Limb (tissue), 2 donors: ENCODE measurements around the gene RGSL1.

Experiments
- DNase-seq, 2 donors: peaks; one replicate each; pipeline ENCODE4 v3.0.0-alpha.2; 2016; ENCODE audit errors: extremely low spot score in 2 of 2

RGSL1 gene

DNA sequence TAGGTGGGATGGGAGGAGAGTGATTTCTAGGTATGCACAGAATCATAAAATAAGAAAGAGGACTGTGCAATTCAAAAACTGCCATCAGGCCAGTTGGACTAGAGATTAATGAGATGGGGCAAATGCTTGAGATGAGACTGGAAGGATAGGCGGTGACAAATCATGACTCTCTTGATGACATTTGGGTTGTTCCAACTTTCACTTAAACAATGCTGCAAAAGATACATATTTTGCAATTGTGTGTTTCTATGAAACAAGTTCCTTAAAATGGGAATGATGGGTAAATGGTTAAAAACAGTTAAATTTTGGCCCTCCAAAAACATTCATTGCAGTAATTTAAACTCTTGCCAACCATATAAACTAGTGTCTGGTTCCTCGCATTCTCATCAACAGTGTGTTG is 84.0 kb downstream of the RGSL1 start:
- no peak for DNase-seq

GRCh38 chr1:182549346-182549745 is 99.4 kb downstream of the RGSL1 start:
- no peak for DNase-seq

DNA sequence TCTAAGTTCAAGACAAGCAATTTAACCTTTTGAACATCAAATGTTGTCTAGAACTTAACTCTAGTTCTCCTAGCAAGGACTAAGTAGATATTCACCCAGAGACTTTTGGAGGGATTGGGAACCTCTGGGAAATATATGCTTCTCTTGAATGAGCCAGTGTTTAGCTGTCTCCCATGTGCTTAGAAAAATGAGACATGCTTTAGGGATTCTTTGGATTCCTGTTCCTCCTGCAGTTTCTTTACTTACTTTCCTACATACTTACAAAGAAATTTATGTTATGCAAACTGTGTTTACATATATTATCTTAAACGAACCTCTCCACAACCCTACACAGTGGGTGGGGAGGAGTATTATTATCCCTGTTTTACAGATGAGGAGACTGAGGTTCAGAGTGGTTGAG is 99.9 kb downstream of the RGSL1 start:
- DNase-seq: no peak

DNA sequence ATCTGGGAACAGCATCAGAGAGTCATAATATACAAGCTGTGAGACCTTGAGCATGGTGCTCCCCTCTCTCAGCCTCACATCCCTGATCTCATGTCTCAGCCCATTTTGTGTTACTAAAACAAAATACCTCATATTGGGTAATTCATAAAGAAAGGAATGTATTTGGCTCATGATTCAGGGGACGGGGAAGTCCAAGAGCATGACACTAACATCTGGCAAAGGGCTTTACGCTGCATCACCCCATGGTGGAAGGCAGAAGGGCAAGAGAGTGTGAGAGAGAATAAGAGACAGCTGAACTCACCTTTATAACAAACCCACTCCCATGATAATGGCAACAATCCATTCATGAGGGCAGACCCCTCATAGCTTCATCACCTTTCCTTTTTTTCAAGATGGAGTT is 102.6 kb downstream of the RGSL1 start:
- DNase-seq: no peak

GRCh38 chr1:182555493-182555892 is 105.5 kb downstream of the RGSL1 start:
- no peak for DNase-seq

GRCh38 chr1:182556279-182556678 is 106.3 kb downstream of the RGSL1 start:
- no peak for DNase-seq

- DNase-seq: no peak
Measured at GRCh38 chr1:182560392-182560984, 110.5 kb downstream of the RGSL1 start.

DNA sequence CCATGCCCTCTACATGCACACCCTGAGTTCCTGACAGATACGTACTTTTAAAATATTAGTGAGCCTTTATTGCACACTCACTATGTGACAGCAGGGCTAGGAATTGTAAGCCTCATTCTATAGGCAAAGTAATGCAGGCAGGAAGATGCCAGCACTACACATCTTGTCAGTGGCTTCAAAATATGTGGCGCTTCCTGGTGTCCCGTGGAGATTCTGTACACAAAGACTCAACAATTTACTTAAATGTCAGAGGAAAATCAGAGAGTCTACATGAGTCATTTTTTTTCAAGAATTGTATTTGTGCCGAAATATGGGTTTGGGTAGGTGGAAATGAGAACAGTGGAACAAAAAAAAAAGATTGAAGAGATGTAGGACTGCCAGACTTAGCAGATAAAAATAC is 111.5 kb downstream of the RGSL1 start:
- DNase-seq: no peak

- DNase-seq: no peak
Measured at GRCh38 chr1:182563095-182563494, 113.1 kb downstream of the RGSL1 start.

DNA sequence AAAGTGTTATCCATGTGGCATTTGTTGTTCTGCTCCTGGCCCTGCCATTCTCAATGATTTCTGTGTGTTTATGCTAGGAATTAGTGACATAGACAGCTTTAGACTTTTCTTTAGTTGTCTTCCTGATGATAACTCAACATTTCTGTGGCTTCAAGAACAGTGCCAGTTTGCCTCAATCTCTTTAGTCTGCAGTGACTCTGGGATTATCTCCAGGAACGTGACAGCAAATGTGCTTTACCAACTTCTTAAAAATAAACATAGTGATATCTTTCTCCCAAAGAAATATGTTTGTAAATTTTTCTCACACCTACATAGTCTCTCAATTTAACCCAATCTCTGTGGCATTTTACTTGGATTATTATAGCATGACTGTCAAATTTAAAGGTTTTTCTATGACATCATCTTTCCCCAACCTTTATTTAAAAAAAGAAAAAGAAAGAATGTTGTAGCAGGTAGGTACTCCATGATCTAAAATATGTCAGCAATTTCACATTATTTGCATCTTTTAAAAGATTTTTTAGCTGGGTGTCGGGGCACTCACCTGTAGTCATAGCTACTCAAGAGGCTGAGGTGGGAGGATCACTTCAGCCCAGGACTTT is 114.6 kb downstream of the RGSL1 start:
- DNase-seq: no peak

- DNase-seq: no peak
Measured at GRCh38 chr1:182565537-182565936, 115.6 kb downstream of the RGSL1 start.

DNA sequence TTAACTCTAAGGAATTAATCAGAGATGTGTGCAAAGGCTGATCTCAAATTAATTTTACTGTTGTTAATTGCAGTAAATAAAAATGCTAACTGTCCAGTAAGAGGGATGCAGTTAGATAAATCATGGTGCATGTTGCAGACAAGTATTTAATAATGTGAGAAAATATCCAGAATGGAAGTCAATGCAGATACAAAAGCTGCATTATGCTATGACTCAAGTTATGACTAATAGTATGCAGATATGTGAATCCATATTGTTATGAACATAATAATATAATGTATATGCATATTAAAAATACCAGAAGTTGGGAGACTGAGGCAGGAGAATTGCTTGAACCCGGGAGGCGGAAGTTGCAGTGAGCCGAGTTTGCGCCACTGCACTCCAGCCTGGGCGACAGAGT is 117.7 kb downstream of the RGSL1 start:
- no peak for DNase-seq

DNA sequence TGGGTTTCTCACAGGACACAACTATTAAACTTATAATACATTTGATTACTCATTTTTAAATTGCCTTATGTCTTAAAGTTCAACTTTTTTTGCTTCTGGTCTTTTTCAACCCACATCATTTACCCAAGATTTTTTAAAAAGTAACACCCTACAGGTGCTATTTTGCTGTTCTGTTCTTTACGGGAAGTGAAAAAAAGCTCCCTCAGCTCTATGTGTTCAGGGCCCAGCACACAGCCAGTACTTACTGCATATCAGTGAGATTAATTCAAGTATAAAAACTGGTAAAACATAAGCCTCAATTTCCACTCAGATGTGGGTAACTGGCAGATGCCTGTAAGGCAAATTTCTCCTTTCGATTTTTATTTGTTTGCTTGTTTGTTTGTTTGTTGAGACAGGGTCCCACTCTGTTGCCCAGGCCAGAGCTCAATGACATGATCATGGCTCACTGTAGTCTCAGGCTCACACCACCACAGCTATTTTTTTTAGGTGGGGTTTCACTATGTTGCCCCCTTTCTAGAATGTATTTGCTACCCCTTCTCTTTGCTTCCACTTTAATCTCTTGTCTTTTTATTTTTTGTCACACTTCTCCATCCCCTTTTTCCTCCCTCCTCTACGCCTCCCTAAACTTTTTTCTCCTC is 118.8 kb downstream of the RGSL1 start:
- DNase-seq: no peak

DNA sequence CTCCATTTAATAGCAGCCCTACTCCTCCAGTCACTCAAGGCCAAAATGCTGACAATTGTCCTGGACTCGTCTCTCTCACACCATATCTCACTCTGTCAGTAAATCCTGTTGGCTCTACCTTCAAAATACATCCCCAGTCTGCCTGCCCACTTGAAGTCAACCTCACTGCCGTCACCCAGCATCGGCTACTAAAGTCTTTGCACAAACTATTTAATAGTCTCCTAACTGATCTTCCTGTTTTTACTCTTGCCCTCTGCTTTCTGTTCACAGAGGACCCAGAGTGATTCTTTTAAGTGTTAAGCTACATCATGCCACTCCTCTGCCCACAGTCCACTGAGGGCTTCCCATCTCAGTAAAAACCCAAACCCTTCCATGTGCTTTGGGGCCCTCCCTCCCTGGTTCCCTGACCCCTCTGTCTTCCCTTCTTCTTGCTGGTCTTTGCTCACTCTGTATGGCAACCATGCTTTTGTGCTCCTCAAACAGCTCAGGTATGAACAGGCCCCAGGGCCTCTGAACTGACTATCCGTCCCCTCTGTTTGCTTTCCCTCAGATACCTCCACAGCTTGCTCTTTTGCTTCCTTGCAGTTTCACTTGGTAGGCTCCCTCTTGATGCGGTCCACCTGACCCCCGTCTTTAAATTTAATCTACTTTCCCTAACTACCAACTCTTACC is 120.1 kb downstream of the RGSL1 start:
- DNase-seq: no peak

- DNase-seq: no peak
Measured at GRCh38 chr1:182570611-182570970, 120.6 kb downstream of the RGSL1 start.

GRCh38 chr1:182574156-182574555 is 124.2 kb downstream of the RGSL1 start:
- DNase-seq: no peak

DNA sequence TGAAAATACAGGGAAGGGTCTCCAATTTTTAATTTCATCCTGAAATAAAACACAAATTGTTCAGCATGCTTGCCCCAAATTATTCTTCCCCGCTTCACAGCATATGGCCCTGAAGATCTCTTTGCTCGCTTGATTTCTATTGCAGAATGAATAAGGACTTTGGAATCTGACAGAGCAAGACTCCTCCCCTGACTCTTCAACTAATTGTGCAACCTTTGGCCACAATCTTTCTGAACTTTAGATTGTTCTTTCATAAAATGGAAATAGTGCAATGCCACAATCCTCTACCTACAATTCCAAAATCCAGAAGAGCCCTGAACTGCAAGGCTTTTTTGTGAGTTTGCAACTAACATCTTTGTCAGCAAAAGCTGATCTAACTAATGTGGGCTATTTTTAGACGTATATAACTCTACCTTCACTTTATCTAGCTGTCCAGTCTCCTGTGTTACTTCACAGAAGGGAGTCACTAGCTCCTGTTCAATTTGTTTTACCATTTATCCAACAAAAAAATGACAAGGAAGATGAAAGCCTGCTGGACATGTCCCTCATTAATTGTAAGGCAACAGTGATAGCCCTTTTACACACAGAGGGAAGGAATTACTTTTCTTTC is 125.7 kb downstream of the RGSL1 start:
- DNase-seq: no peak

- no peak for DNase-seq
Measured at GRCh38 chr1:182580736-182581135, 130.8 kb downstream of the RGSL1 start.

DNA sequence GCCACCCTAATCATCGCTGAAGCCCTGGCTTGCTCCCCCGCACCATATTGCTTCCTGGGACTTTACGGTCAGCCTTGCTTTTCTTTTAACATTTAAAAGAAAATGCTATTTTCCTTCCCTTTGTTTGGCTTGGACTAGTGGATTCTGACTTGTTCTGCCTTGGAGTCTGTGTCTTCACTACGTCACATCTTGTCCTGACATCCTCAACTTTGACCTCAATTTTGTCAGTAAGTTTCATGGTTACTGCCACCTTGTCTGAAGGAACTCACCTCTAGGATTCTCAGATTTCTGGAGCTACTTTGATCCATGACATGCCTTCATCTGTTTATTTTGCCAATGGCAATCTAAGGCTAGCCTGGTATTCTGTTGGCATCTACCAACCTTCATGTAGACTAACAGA is 134.8 kb downstream of the RGSL1 start:
- no peak for DNase-seq

- no peak for DNase-seq
Measured at GRCh38 chr1:182586380-182586779, 136.4 kb downstream of the RGSL1 start.

DNA sequence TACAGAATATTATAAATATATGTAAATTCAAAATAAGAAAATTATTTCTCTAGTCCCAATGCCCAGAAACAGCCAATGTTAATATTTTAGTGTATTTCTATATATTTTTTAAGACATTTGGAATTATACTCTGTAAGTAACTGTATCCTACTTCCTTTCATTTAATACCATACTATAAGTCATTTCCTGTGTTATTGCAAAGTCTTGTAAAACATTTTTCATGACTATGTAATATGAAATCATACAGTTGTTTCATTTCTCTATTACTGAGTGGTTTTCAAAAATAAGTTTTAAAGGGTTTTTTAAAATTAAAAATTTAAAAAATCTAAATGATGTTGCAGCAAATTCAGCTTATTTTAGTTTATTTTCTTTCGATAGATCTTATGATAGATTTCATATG is 137.1 kb downstream of the RGSL1 start:
- no peak for DNase-seq
